Measurements from ENCODE around the gene HIVEP2. TPM values are rescaled to one million over a fixed set of nuclear protein-coding genes. Genes with fewer than 3 reads are reported as not detected.

HIVEP2 gene
- total and polyA plus RNA-seq, 3 donors from 2014 or later, result 4.7 to 10.8 (median 10.7) TPM

DNA sequence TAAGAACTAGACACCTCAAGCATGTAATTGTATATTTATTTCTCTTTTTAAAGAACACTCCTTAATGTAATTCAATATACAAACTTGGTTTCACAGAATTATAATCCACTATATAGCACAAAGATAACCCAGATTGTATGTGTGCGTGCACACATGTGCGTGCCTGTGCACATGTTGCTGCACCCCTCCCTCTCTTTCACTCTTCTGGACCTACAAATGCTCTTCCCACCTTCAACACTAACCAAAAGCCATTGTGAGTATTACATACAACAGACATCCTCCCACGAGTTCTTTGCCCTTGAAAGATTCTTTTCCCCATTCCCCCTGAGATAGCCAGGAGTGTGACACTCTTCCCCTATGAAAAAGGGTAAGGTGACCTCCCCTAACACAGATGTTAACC lies 193.5 kb downstream of the HIVEP2 start:
- Histone ChIP-seq H3K27me3 (no peaks in the 10 kb centered on the region), H3K4me1 (no peaks in the 10 kb centered on the region), H3K9me3 (no peaks in the 10 kb centered on the region), H3K27ac (no peak overlapping the region), H3K4me3 (no peak overlapping the region), H3K36me3 (ENCODE audit: low read depth, missing control alignments) (no peaks in the 10 kb centered on the region)
- TF ChIP-seq, protein P1, sequence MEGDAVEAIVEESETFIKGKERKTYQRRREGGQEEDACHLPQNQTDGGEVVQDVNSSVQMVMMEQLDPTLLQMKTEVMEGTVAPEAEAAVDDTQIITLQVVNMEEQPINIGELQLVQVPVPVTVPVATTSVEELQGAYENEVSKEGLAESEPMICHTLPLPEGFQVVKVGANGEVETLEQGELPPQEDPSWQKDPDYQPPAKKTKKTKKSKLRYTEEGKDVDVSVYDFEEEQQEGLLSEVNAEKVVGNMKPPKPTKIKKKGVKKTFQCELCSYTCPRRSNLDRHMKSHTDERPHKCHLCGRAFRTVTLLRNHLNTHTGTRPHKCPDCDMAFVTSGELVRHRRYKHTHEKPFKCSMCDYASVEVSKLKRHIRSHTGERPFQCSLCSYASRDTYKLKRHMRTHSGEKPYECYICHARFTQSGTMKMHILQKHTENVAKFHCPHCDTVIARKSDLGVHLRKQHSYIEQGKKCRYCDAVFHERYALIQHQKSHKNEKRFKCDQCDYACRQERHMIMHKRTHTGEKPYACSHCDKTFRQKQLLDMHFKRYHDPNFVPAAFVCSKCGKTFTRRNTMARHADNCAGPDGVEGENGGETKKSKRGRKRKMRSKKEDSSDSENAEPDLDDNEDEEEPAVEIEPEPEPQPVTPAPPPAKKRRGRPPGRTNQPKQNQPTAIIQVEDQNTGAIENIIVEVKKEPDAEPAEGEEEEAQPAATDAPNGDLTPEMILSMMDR (IDR thresholded peaks at IDR 0.05), result no peak
- no peak for TF ChIP-seq POLR2A (IDR thresholded peaks at IDR 0.05)
- 77 to 86% methylated on average over 3 of the region's 3 CpGs for WGBS, 2 donors
- no peak for DNase-seq
- intact Hi-C loops (cut with DNase I; ENCODE audit: low total_unique reads), result no loop called here

DNA sequence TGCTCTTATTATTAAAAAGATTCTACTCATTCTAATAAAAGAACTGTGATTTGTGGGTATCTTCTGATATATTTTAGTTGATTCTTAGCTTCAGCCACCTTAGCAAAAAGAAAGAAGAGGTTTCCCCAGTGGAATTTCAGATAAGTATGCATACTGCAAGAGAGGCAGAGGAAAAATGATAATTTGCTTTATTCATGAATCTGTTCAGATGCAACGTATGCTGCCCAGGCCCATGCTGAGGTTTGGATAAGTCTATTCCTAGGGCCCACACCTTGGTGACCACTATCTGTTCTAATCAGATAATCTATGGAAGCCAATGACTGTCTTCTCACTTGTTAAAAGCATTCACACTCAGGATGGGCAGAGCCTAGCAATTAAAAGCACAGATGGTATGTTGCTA lies 194.0 kb downstream of the HIVEP2 start:
- no peaks in the 10 kb centered on the region for H3K9me3 ChIP-seq
- 84 to 97% methylated on average over 1 of the region's 1 CpG for WGBS, 2 donors
- no peak for DNase-seq
- intact Hi-C loops (cut with DNase I; ENCODE audit: low total_unique reads), result no loop called here
- H3K4me1 ChIP-seq, result no peaks in the 10 kb centered on the region
- no peak overlapping the region for H3K4me3 ChIP-seq
- H3K27ac ChIP-seq, result no peak overlapping the region
- no peaks in the 10 kb centered on the region for H3K27me3 ChIP-seq
- TF ChIP-seq, protein P1 (IDR thresholded peaks at IDR 0.05), result no peak
- no peak for TF ChIP-seq POLR2A (IDR thresholded peaks at IDR 0.05)
- H3K36me3 ChIP-seq (ENCODE audit: low read depth, missing control alignments), result no peaks in the 10 kb centered on the region

DNA sequence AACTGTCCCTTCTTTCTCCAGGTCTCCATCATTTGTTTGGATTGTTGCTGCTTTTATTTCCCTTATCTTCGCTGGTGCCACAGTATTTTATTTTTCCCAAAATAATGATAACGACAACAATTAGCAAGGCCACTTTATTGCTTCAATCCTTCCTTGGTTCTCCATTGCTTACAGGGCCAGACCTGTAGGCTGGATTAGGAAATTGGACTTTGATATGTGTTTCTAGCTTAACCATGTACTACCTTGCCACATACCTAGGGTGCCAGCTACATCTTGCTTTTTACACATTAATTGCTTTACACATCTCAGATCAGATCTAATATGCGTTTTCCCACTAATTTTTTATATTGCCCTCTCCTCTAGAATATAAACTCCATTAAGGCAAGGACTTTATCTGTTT lies 195.4 kb downstream of the HIVEP2 start:
- Histone ChIP-seq H3K9me3 (no peaks in the 10 kb centered on the region), H3K4me1 (no peaks in the 10 kb centered on the region), H3K4me3 (no peak overlapping the region), H3K27ac (no peak overlapping the region), H3K27me3 (no peaks in the 10 kb centered on the region), H3K36me3 (ENCODE audit: low read depth, missing control alignments) (no peaks in the 10 kb centered on the region)
- no peak for TF ChIP-seq POLR2A (IDR thresholded peaks at IDR 0.05)
- TF ChIP-seq, protein P1 (IDR thresholded peaks at IDR 0.05), result no peak
- intact Hi-C loops (cut with DNase I; ENCODE audit: low total_unique reads), result no loop called here
- no peak for DNase-seq
- 75 to 89% methylated on average over 3 of the region's 3 CpGs for WGBS, 2 donors

DNA sequence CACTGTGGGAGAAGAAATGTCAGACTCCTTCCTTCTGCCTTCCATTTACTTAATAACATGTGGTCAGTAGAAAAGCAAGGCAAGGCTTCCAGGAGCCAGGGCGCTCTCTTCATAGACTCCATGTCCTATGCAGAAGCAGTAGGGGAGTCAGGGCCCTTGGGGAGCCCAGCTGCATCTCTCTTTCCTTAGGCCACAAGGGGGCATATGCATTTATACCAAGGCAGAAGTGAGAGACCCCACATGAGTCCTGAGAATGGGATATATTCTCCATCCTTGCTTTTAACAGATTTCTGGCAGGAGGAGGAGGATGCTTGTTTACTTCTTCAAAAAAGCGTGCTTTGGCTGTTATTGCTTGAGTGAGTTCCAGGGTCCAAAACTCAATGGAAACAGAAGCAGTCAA lies 198.5 kb downstream of the HIVEP2 start:
- no peaks in the 10 kb centered on the region for H3K9me3 ChIP-seq
- H3K4me1 ChIP-seq, result no peaks in the 10 kb centered on the region
- H3K27me3 ChIP-seq, result no peaks in the 10 kb centered on the region
- 85 to 89% methylated on average over 2 of the region's 2 CpGs for WGBS, 2 donors
- H3K4me3 ChIP-seq, result no peak overlapping the region
- intact Hi-C loops (cut with DNase I; ENCODE audit: low total_unique reads), result no loop called here
- no peaks in the 10 kb centered on the region for H3K36me3 ChIP-seq (ENCODE audit: low read depth, missing control alignments)
- no peak overlapping the region for H3K27ac ChIP-seq
- no peak for TF ChIP-seq POLR2A (IDR thresholded peaks at IDR 0.05)
- TF ChIP-seq, protein P1 (IDR thresholded peaks at IDR 0.05), result no peak
- DNase-seq, result peak; percentile 27

DNA sequence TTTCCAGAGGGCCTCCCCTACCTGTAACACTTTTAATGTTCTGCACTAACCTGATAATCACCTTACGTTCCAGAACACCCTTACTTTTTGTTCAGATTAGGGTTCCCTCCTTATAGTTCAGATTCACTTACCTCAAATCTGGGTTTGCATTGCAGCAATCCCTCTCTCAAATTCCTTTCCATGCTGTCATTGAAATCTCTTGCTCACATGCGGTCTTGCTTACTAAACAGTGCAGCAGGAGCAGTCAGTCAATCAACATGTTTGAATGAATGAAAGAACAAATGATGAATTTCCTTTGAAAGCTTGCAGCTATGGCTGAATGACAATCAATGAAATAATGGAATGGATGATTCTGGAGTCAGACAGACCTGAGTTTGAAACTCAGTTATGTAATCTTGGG lies 200.1 kb downstream of the HIVEP2 start:
- Histone ChIP-seq H3K27me3 (no peaks in the 10 kb centered on the region), H3K4me1 (no peaks in the 10 kb centered on the region), H3K36me3 (ENCODE audit: low read depth, missing control alignments) (no peaks in the 10 kb centered on the region), H3K9me3 (no peaks in the 10 kb centered on the region), H3K27ac (no peak overlapping the region), H3K4me3 (no peak overlapping the region)
- WGBS, 2 donors, result 69 to 87% methylated on average over 2 of the region's 2 CpGs
- no peak for TF ChIP-seq POLR2A (IDR thresholded peaks at IDR 0.05)
- TF ChIP-seq, protein P1 (IDR thresholded peaks at IDR 0.05), result no peak
- no peak for DNase-seq
- intact Hi-C loops (cut with DNase I; ENCODE audit: low total_unique reads), result no loop called here
